Measurements from ENCODE around the gene LONP2.
"Not testable (repeated sequence)": the region's sequence is repeated elsewhere in the genome, so short reads cannot be mapped to it uniquely, and the experiment has no call there.

Gene LONP2

GRCh38 chr16:48291754-48292153, 47.7 kb downstream of the LONP2 start:
- DNase-seq: no peak

GRCh38 chr16:48292452-48292851, 48.4 kb downstream of the LONP2 start:
- DNase-seq: no peak

GRCh38 chr16:48294724-48295123, 50.6 kb downstream of the LONP2 start:
- no peak for DNase-seq

- no peak for DNase-seq
Observed at GRCh38 chr16:48295488-48296281, 51.6 kb downstream of the LONP2 start.

GRCh38 chr16:48299471-48299870, 55.4 kb downstream of the LONP2 start:
- no peak for DNase-seq

- DNase-seq: no peak
Observed at GRCh38 chr16:48300391-48300856, 56.3 kb downstream of the LONP2 start.

GRCh38 chr16:48308535-48308934, 64.4 kb downstream of the LONP2 start:
- no peak for DNase-seq

GRCh38 chr16:48310908-48311641, 67.0 kb downstream of the LONP2 start:
- no peak for DNase-seq

GRCh38 chr16:48313905-48314304, 69.8 kb downstream of the LONP2 start:
- not testable (repeated sequence) for DNase-seq

GRCh38 chr16:48317026-48317425, 72.9 kb downstream of the LONP2 start:
- no peak for DNase-seq

GRCh38 chr16:48317614-48318315, 73.7 kb downstream of the LONP2 start:
- no peak for DNase-seq

GRCh38 chr16:48318630-48319029, 74.5 kb downstream of the LONP2 start:
- DNase-seq: no peak

- peak; percentile 19 for DNase-seq
Observed at GRCh38 chr16:48321317-48322036, 77.4 kb downstream of the LONP2 start.

- DNase-seq: no peak
Observed at GRCh38 chr16:48323783-48324775, 80.0 kb downstream of the LONP2 start.

- DNase-seq: no peak
Observed at GRCh38 chr16:48326915-48327314, 82.8 kb downstream of the LONP2 start.

GRCh38 chr16:48329138-48329537, 85.0 kb downstream of the LONP2 start:
- DNase-seq: no peak

GRCh38 chr16:48330189-48330840, 86.2 kb downstream of the LONP2 start:
- DNase-seq: no peak

GRCh38 chr16:48330841-48331192, 86.7 kb downstream of the LONP2 start:
- no peak for DNase-seq

GRCh38 chr16:48332978-48333377, 88.9 kb downstream of the LONP2 start:
- no peak for DNase-seq

GRCh38 chr16:48334325-48334724, 90.2 kb downstream of the LONP2 start:
- no peak for DNase-seq

GRCh38 chr16:48335961-48336360, 91.9 kb downstream of the LONP2 start:
- no peak for DNase-seq
